GM23338 (cell line): Measurements from ENCODE around the gene DPF3. TPM values are rescaled to one million over a fixed set of nuclear protein-coding genes. Genes with fewer than 3 reads are reported as not detected.
A peak's percentile ranks its signal among the peaks of the same experiment; 100 is the strongest.

Experiments used
- ATAC-seq: fragments of 200-7000 bp; cut with Tn5 transposase; 3 replicates; pipeline ENCODE4 v1.9.1; 2020
- DNase-seq: peaks from one replicate; pipeline ENCODE4 v3.0.0-alpha.2; 2015; ENCODE audit warnings: low spot score
- H2AFZ ChIP-seq: fragments of 200-600 bp; sonication (generic); 2 replicates; pipeline ENCODE4 v1.8.0; 2016; ENCODE audit warnings: antibody characterized with exemption, mild to moderate bottlenecking, moderate library complexity
- H3F3A ChIP-seq: fragments of 200-600 bp; sonication (generic); replicated peaks from 2 replicates; pipeline ENCODE4 v1.8.0; 2017; ENCODE audit warnings: antibody characterized with exemption, mixed run types, low read depth
- H3K27ac ChIP-seq: fragments of 200-600 bp; sonication (generic); 2 replicates; pipeline ENCODE4 v1.6.1; 2016; ENCODE audit warnings: low read depth
- H3K27me3 ChIP-seq: fragments of 200-600 bp; sonication (generic); 2 replicates; pipeline ENCODE4 v1.8.0; 2016; ENCODE audit warnings: mild to moderate bottlenecking, mixed run types, moderate library complexity; ENCODE audit not compliant: insufficient read depth
- H3K36me3 ChIP-seq: fragments of 200-600 bp; sonication (generic); 2 replicates; pipeline ENCODE4 v1.8.0; 2016; ENCODE audit warnings: mild to moderate bottlenecking; ENCODE audit not compliant: insufficient read depth
- H3K4me1 ChIP-seq: fragments of 200-600 bp; sonication (generic); 2 replicates; pipeline ENCODE4 v1.8.0; 2016; ENCODE audit warnings: mild to moderate bottlenecking, moderate library complexity; ENCODE audit not compliant: insufficient read depth
- H3K4me2 ChIP-seq: fragments of 200-600 bp; sonication (generic); 2 replicates; pipeline ENCODE4 v1.7.1; 2017; ENCODE audit warnings: mixed run types
- H3K4me3 ChIP-seq: fragments of 200-600 bp; sonication (generic); 2 replicates; pipeline ENCODE4 v1.6.1; 2016; ENCODE audit warnings: mixed run types
- H3K79me2 ChIP-seq: fragments of 200-600 bp; sonication (generic); replicated peaks from 2 replicates; pipeline ENCODE4 v1.8.0; 2017; ENCODE audit warnings: mild to moderate bottlenecking; ENCODE audit not compliant: insufficient read depth
- H3K9me2 ChIP-seq: fragments of 200-600 bp; sonication (generic); 2 replicates; pipeline ENCODE4 v1.8.0; 2017; ENCODE audit not compliant: insufficient read depth
- H4K20me1 ChIP-seq: fragments of 200-600 bp; sonication (generic); replicated peaks from 2 replicates; pipeline ENCODE4 v1.8.0; 2017; ENCODE audit warnings: mild to moderate bottlenecking; ENCODE audit not compliant: insufficient read depth
- H3K27ac Mint-ChIP-seq: 2 replicates; pipeline ENCODE4 v1.8.0; 2020; ENCODE audit warnings: inconsistent platforms, mild to moderate bottlenecking, moderate library complexity, mixed read lengths
- H3K27me3 Mint-ChIP-seq: 3 replicates; pipeline ENCODE4 v1.8.0; 2022; ENCODE audit warnings: low read depth, mild to moderate bottlenecking, moderate library complexity, mixed read lengths, inconsistent platforms; ENCODE audit not compliant: insufficient read depth, poor library complexity
- H3K36me3 Mint-ChIP-seq: 3 replicates; pipeline ENCODE4 v1.8.0; 2021; ENCODE audit warnings: low read depth, mild to moderate bottlenecking, inconsistent platforms, moderate library complexity, mixed read lengths
- H3K4me1 Mint-ChIP-seq: 3 replicates; pipeline ENCODE4 v1.8.0; 2020; ENCODE audit warnings: mild to moderate bottlenecking, inconsistent platforms, mixed read lengths
- H3K4me3 Mint-ChIP-seq: 3 replicates; pipeline ENCODE4 v1.8.0; 2021; ENCODE audit warnings: moderate library complexity, mild to moderate bottlenecking, inconsistent platforms, mixed read lengths
- H3K9me3 Mint-ChIP-seq: 3 replicates; pipeline ENCODE4 v1.8.0; 2020; ENCODE audit warnings: moderate library complexity, mild to moderate bottlenecking, inconsistent platforms, mixed read lengths
- EZH2 ChIP-seq: fragments of 200-600 bp; sonication (generic); IDR thresholded peaks from one replicate; pipeline ENCODE4 v1.8.0; 2017; ENCODE audit warnings: antibody characterized with exemption, mild to moderate bottlenecking, low read depth; ENCODE audit not compliant: unreplicated experiment
- JUNB ChIP-seq: IDR thresholded peaks from one replicate; pipeline ENCODE4 v1.6.1; 2016; ENCODE audit warnings: antibody characterized with exemption; ENCODE audit not compliant: unreplicated experiment
- NANOG ChIP-seq: IDR thresholded peaks from 2 replicates; pipeline ENCODE4 v1.6.1; 2016; ENCODE audit warnings: antibody characterized with exemption, borderline replicate concordance
- POLR2AphosphoS5 ChIP-seq: IDR thresholded peaks from 2 replicates; pipeline ENCODE4 v1.6.1; 2016; ENCODE audit warnings: antibody characterized with exemption, low read depth
- REST ChIP-seq: IDR thresholded peaks from one replicate; pipeline ENCODE4 v1.6.1; 2018; ENCODE audit warnings: antibody characterized with exemption; ENCODE audit not compliant: unreplicated experiment
- STAT1 ChIP-seq: IDR thresholded peaks from one replicate; pipeline ENCODE4 v1.6.1; 2016; ENCODE audit warnings: antibody characterized with exemption; ENCODE audit not compliant: unreplicated experiment
- ZNF114 ChIP-seq: fragments of 250-450 bp; sonication (Bioruptor Pico); IDR thresholded peaks from 2 replicates; pipeline ENCODE4 v1.5.0; 2020; ENCODE audit warnings: mild to moderate bottlenecking, moderate library complexity
- ZNF331 ChIP-seq: fragments of 250-450 bp; sonication (Bioruptor Pico); IDR thresholded peaks from 2 replicates; pipeline ENCODE4 v1.5.0; 2020; ENCODE audit warnings: low read depth, mild to moderate bottlenecking, moderate library complexity
- polyA plus RNA-seq: library from polyadenylated mRNA; unstranded; fragments of >200 nt; fragmentation: Nextera tagmentation; extraction: Ambion mirVana; gene quantifications from 2 replicates; pipeline ENCODE4 v1.2.1, GENCODE V29; 2016
- total RNA-seq: library from RNA; depleted of rRNA; stranded (reverse); fragments of >200 nt; shearing (Covaris generic); gene quantifications from 2 replicates; pipeline ENCODE4 v1.2.3, GENCODE V29; 2014
- TF ChIP-seq, protein P1 (sequence below): IDR thresholded peaks from 2 replicates; pipeline ENCODE4 v1.6.1; 2016; ENCODE audit warnings: antibody characterized with exemption
- TF ChIP-seq, protein P2 (sequence below), 2 experiments: fragments of 200-600 bp in 1 of 2; sonication (generic) in 1 of 2; conservative IDR thresholded peaks; 2 replicates each; pipeline versions ENCODE4 v1.5.1 to v1.6.1; 2016 to 2017; ENCODE audit warnings: antibody characterized with exemption in 2 of 2, low read depth in 2 of 2, mild to moderate bottlenecking in 2 of 2, moderate library complexity in 1 of 2

Gene DPF3
- total and polyA plus RNA-seq, 2 experiments from 2014 or later = 0.18 to 1.0 TPM

DNA sequence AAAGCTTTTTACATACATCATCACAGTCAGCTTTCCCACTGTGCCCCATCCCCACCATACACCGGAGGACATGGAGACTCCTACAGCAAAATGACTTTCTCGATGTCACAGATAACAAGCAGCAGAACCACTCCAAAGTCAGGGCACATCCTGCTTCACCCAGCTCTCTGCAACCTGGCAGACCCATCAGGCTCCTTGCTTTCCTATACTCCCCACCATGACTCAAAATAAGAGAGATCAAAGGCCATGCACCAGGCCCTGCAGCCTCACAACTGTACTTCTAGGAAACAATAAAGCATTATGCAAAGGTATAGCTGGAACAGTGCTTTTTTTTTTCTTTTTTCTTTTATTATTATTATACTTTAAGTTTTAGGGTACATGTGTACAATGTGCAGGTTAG, 187.4 kb downstream of the DPF3 start (continued):
- TF ChIP-seq STAT1 = no peak
- TF ChIP-seq, protein P1, sequence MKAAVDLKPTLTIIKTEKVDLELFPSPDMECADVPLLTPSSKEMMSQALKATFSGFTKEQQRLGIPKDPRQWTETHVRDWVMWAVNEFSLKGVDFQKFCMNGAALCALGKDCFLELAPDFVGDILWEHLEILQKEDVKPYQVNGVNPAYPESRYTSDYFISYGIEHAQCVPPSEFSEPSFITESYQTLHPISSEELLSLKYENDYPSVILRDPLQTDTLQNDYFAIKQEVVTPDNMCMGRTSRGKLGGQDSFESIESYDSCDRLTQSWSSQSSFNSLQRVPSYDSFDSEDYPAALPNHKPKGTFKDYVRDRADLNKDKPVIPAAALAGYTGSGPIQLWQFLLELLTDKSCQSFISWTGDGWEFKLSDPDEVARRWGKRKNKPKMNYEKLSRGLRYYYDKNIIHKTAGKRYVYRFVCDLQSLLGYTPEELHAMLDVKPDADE = no peak
- TF ChIP-seq REST = no peak
- no peak for TF ChIP-seq ZNF114

GRCh38 chr14:72704502-72704901, 189.4 kb downstream of the DPF3 start:
- no peak overlapping the region for H3K4me3 Mint-ChIP-seq
- H3F3A ChIP-seq = no peaks in the 10 kb centered on the region
- no peaks in the 10 kb centered on the region; the same call in 1 of the 2 replicates for H3K4me1 ChIP-seq
- H3K27me3 ChIP-seq = no peaks in the 10 kb centered on the region
- DNase-seq = no peak
- H3K36me3 Mint-ChIP-seq = no peaks in the 10 kb centered on the region
- ATAC-seq = no peak
- H3K27ac ChIP-seq = no peak overlapping the region
- no peaks in the 10 kb centered on the region for H3K36me3 ChIP-seq
- TF ChIP-seq STAT1 (no peak), ZNF114 (no peak), ZNF331 (CRISPR knock-in tag) (no peak), NANOG (no peak)
- no peak overlapping the region for H3K4me3 ChIP-seq
- H3K9me2 ChIP-seq = no peaks in the 10 kb centered on the region
- H3K79me2 ChIP-seq = no peaks in the 10 kb centered on the region
- peaks cover 5% of the 10 kb centered on the region; the same call in 2 of the 3 replicates for H3K9me3 Mint-ChIP-seq
- no peaks in the 10 kb centered on the region for H4K20me1 ChIP-seq
- no peak overlapping the region for H2AFZ ChIP-seq
- no peak overlapping the region for H3K4me2 ChIP-seq
- H3K27me3 Mint-ChIP-seq = peaks cover 17% of the 10 kb centered on the region
- no peak overlapping the region for H3K27ac Mint-ChIP-seq
- peaks cover 42% of the 10 kb centered on the region for H3K4me1 Mint-ChIP-seq

DNA sequence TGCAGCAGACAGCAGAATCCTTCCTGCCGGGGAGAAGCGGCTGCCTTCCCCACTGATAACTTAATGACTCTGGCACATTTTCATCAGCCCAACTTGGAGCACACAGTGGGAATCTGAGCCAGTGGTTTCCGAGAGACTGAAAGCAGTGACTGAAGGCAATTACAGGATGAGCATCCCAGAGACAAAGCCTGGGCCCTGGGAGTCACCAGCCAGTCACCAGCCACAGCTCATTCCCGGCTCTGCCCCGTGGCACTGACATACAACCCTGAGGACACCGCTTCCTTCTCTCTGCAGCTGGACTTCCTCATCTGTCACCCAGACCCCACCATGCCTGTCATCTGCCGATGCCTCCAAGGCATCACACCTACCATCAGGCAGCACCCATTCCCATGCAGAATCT, 192.3 kb downstream of the DPF3 start:
- H3K4me3 ChIP-seq = no peak overlapping the region
- H3K4me3 Mint-ChIP-seq = no peak overlapping the region
- H3K27ac ChIP-seq = no peak overlapping the region
- H3K27me3 Mint-ChIP-seq = peaks cover 7% of the 10 kb centered on the region
- ATAC-seq (peak; percentile 26; the same call in 2 of the 3 replicates), DNase-seq (no peak)
- H3K4me1 ChIP-seq = no peaks in the 10 kb centered on the region; the same call in 1 of the 2 replicates
- H3K27ac Mint-ChIP-seq = no peak overlapping the region
- H3K9me3 Mint-ChIP-seq = peaks cover 5% of the 10 kb centered on the region; the same call in 2 of the 3 replicates
- no peaks in the 10 kb centered on the region for H3K36me3 Mint-ChIP-seq
- H4K20me1 ChIP-seq = no peaks in the 10 kb centered on the region
- H3K4me2 ChIP-seq = no peak overlapping the region
- no peaks in the 10 kb centered on the region for H3F3A ChIP-seq
- H2AFZ ChIP-seq = no peak overlapping the region
- peaks cover 33% of the 10 kb centered on the region for H3K4me1 Mint-ChIP-seq
- H3K79me2 ChIP-seq = no peaks in the 10 kb centered on the region
- no peaks in the 10 kb centered on the region for H3K9me2 ChIP-seq
- no peaks in the 10 kb centered on the region for H3K27me3 ChIP-seq
- H3K36me3 ChIP-seq = no peaks in the 10 kb centered on the region
- TF ChIP-seq, protein P2, sequence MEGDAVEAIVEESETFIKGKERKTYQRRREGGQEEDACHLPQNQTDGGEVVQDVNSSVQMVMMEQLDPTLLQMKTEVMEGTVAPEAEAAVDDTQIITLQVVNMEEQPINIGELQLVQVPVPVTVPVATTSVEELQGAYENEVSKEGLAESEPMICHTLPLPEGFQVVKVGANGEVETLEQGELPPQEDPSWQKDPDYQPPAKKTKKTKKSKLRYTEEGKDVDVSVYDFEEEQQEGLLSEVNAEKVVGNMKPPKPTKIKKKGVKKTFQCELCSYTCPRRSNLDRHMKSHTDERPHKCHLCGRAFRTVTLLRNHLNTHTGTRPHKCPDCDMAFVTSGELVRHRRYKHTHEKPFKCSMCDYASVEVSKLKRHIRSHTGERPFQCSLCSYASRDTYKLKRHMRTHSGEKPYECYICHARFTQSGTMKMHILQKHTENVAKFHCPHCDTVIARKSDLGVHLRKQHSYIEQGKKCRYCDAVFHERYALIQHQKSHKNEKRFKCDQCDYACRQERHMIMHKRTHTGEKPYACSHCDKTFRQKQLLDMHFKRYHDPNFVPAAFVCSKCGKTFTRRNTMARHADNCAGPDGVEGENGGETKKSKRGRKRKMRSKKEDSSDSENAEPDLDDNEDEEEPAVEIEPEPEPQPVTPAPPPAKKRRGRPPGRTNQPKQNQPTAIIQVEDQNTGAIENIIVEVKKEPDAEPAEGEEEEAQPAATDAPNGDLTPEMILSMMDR (conservative IDR thresholded peaks at IDR 0.05; ENCODE audit: low read depth in 2 of 2) = no peak
- TF ChIP-seq ZNF331 (CRISPR knock-in tag) (no peak), EZH2 (no peak), POLR2AphosphoS5 (no peak), NANOG (no peak), REST (no peak), ZNF114 (no peak), JUNB (no peak)
- TF ChIP-seq, protein P1 = no peak
